HUES64 (cell line): ENCODE results near the gene BLM.

Experiments
- H3K27ac ChIP-seq: 2 replicates; pipeline ENCODE4 v1.7.0; 2013; ENCODE audit warnings: low read depth, low read length, inconsistent platforms
- H3K27me3 ChIP-seq: 2 replicates; pipeline ENCODE4 v1.6.1; 2013; ENCODE audit warnings: mild to moderate bottlenecking, low read length; ENCODE audit not compliant: insufficient read depth
- H3K36me3 ChIP-seq: 2 replicates; pipeline ENCODE4 v1.6.1; 2013; ENCODE audit warnings: mild to moderate bottlenecking, low read length; ENCODE audit not compliant: insufficient read depth
- H3K4me1 ChIP-seq: 2 replicates; pipeline ENCODE4 v1.6.1; 2013; ENCODE audit warnings: mild to moderate bottlenecking, low read length, moderate library complexity; ENCODE audit not compliant: insufficient read depth
- H3K4me3 ChIP-seq: 2 replicates; pipeline ENCODE4 v1.5.1; 2013; ENCODE audit warnings: mild to moderate bottlenecking, low read length, moderate library complexity
- H3K9ac ChIP-seq: 2 replicates; pipeline ENCODE4 v1.6.1; 2013; ENCODE audit warnings: mild to moderate bottlenecking, low read depth, low read length
- H3K9me3 ChIP-seq: 2 replicates; pipeline ENCODE4 v1.6.1; 2013; ENCODE audit warnings: low read depth, low read length; ENCODE audit not compliant: insufficient read depth
- WGBS: fragments of 150-250, 120-280 bp; methylation state at CpG from one replicate; pipeline ENCODE4 v1.1.7; 2013; ENCODE audit warnings: missing lambda C conversion rate; 5-methylcytosine and 5-hydroxymethylcytosine counted together

The BLM gene

GRCh38 chr15:90709278-90709677 lies 7.9 kb upstream of the BLM start:
- Histone ChIP-seq H3K9me3 (no peaks in the 10 kb centered on the region), H3K4me1 (no peaks in the 10 kb centered on the region), H3K27ac (no peak overlapping the region), H3K4me3 (no peak overlapping the region), H3K27me3 (no peaks in the 10 kb centered on the region), H3K36me3 (no peaks in the 10 kb centered on the region), H3K9ac (no peak overlapping the region)
- WGBS: 96% methylated on average over 3 of the region's 3 CpGs

GRCh38 chr15:90710436-90711027 lies 6.6 kb upstream of the BLM start:
- Histone ChIP-seq H3K27ac (no peak overlapping the region), H3K36me3 (no peaks in the 10 kb centered on the region), H3K4me1 (no peaks in the 10 kb centered on the region), H3K27me3 (no peaks in the 10 kb centered on the region), H3K4me3 (no peak overlapping the region), H3K9ac (no peak overlapping the region), H3K9me3 (no peaks in the 10 kb centered on the region)
- 83% methylated on average over 7 of the region's 7 CpGs for WGBS

- no peak overlapping the region for H3K27ac ChIP-seq
- 56% methylated on average over 2 of the region's 2 CpGs for WGBS
- peaks cover 5% of the 10 kb centered on the region; the same call in 1 of the 2 replicates for H3K4me1 ChIP-seq
Observed at GRCh38 chr15:90711418-90711824, 5.7 kb upstream of the BLM start.

GRCh38 chr15:90711842-90712241 lies 5.3 kb upstream of the BLM start:
- Histone ChIP-seq H3K4me1 (peaks cover 5% of the 10 kb centered on the region; the same call in 1 of the 2 replicates), H3K9me3 (no peaks in the 10 kb centered on the region), H3K9ac (no peak overlapping the region), H3K36me3 (no peaks in the 10 kb centered on the region), H3K4me3 (no peak overlapping the region), H3K27ac (no peak overlapping the region), H3K27me3 (no peaks in the 10 kb centered on the region)
- WGBS: no CpG with 5 or more reads among the region's 2 CpGs

More at GRCh38 chr15:90711418-90711824, 5.7 kb upstream of the BLM start:
- Histone ChIP-seq H3K36me3 (no peaks in the 10 kb centered on the region), H3K4me3 (no peak overlapping the region), H3K9ac (no peak overlapping the region), H3K27me3 (no peaks in the 10 kb centered on the region), H3K9me3 (no peaks in the 10 kb centered on the region)

GRCh38 chr15:90713081-90713480 lies 4.1 kb upstream of the BLM start:
- Histone ChIP-seq H3K9me3 (no peaks in the 10 kb centered on the region), H3K4me1 (peaks cover 7% of the 10 kb centered on the region; the same call in 1 of the 2 replicates), H3K9ac (no peak overlapping the region), H3K4me3 (no peak overlapping the region), H3K27me3 (no peaks in the 10 kb centered on the region), H3K36me3 (no peaks in the 10 kb centered on the region), H3K27ac (no peak overlapping the region)
- 90% methylated on average over 1 of the region's 1 CpG for WGBS

- Histone ChIP-seq H3K36me3 (peaks cover 15% of the 10 kb centered on the region; the same call in 1 of the 2 replicates), H3K27ac (peak overlapping the region; percentile 91), H3K4me1 (peaks cover 12% of the 10 kb centered on the region; the same call in 1 of the 2 replicates), H3K4me3 (peak overlapping the region; percentile 97), H3K9me3 (no peaks in the 10 kb centered on the region), H3K9ac (peak overlapping the region; percentile 97), H3K27me3 (no peaks in the 10 kb centered on the region)
- 9% methylated on average over 14 of the region's 14 CpGs for WGBS
Observed at GRCh38 chr15:90716317-90716975, 700 bp upstream of the BLM start.

- peaks cover 12% of the 10 kb centered on the region; the same call in 1 of the 2 replicates for H3K4me1 ChIP-seq
- H3K4me3 ChIP-seq: peak overlapping the region; percentile 97
- peaks cover 15% of the 10 kb centered on the region; the same call in 1 of the 2 replicates for H3K36me3 ChIP-seq
- WGBS: 72% methylated on average over 5 of the region's 5 CpGs
- no peaks in the 10 kb centered on the region for H3K9me3 ChIP-seq
- no peak overlapping the region for H3K27ac ChIP-seq
- peak overlapping the region; percentile 94; the same call in 1 of the 2 replicates for H3K9ac ChIP-seq
- H3K27me3 ChIP-seq: no peaks in the 10 kb centered on the region
Observed at GRCh38 chr15:90718232-90718631, 1.1 kb downstream of the BLM start.

- Histone ChIP-seq H3K36me3 (peaks cover 32% of the 10 kb centered on the region), H3K9me3 (no peaks in the 10 kb centered on the region), H3K27ac (no peak overlapping the region), H3K27me3 (no peaks in the 10 kb centered on the region), H3K4me1 (peaks cover 12% of the 10 kb centered on the region; the same call in 1 of the 2 replicates), H3K9ac (no peak overlapping the region), H3K4me3 (no peak overlapping the region)
- WGBS: 95% methylated on average over 2 of the region's 2 CpGs
Observed at GRCh38 chr15:90720131-90720530, 3.0 kb downstream of the BLM start.

GRCh38 chr15:90729261-90729660 lies 12.1 kb downstream of the BLM start:
- Histone ChIP-seq H3K4me3 (no peak overlapping the region), H3K9ac (no peak overlapping the region), H3K4me1 (no peaks in the 10 kb centered on the region), H3K27ac (no peak overlapping the region), H3K27me3 (no peaks in the 10 kb centered on the region), H3K9me3 (no peaks in the 10 kb centered on the region), H3K36me3 (peaks cover 40% of the 10 kb centered on the region)
- WGBS: 95% methylated on average over 1 of the region's 3 CpGs

GRCh38 chr15:90730290-90730689 lies 13.1 kb downstream of the BLM start:
- no peaks in the 10 kb centered on the region for H3K27me3 ChIP-seq
- no peaks in the 10 kb centered on the region for H3K9me3 ChIP-seq
- no peak overlapping the region for H3K9ac ChIP-seq
- no peak overlapping the region for H3K27ac ChIP-seq
- peaks cover 37% of the 10 kb centered on the region for H3K36me3 ChIP-seq
- WGBS: 95% methylated on average over 6 of the region's 6 CpGs
- H3K4me3 ChIP-seq: no peak overlapping the region
- no peaks in the 10 kb centered on the region for H3K4me1 ChIP-seq

- no peaks in the 10 kb centered on the region for H3K4me1 ChIP-seq
- 100% methylated on average over 1 of the region's 1 CpG for WGBS
- no peak overlapping the region for H3K4me3 ChIP-seq
- H3K9ac ChIP-seq: no peak overlapping the region
- H3K36me3 ChIP-seq: peaks cover 22% of the 10 kb centered on the region
- no peaks in the 10 kb centered on the region for H3K27me3 ChIP-seq
- H3K27ac ChIP-seq: no peak overlapping the region
- H3K9me3 ChIP-seq: no peaks in the 10 kb centered on the region
Observed at GRCh38 chr15:90735923-90736322, 18.8 kb downstream of the BLM start.
